HG03095 (cell line): ENCODE results near the gene AXIN1.

Source experiments
- ATAC-seq: cut with Tn5 transposase; IDR thresholded peaks from one replicate; pipeline ENCODE4 v1.9.1; 2021; ENCODE audit warnings: moderate library complexity; ENCODE audit not compliant: unreplicated experiment

AXIN1 gene

DNA sequence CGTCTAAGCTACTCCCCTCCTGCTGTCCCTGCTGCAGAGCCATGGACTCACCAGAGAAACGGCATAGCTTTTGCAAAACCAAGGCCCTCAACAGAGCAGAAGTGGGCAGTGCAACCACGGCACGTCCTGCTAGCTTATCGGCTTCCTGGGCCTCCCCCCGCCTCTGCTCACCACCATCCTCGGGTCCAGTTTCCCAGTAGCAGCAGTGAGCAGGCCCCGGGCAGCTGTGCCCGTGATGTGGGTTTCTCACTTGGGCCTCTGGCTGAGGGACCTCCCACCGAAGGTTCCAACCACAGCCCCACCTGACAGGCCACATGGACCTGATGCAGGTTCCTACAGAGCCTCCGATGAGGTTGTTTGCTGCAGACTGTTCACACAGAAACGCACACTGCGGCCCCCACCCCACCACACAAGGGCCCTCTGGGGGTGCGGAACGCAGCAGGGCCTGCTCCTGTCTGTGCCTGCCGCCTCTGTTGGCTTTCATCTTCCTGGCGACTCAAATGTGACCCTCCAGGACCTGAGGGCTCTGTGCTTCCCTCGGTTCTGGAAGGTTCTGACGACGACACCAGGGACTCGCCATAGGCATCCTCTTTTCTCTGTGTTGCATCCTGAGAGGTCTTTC lies 44.7 kb downstream of the AXIN1 start:
- no peak for ATAC-seq

DNA sequence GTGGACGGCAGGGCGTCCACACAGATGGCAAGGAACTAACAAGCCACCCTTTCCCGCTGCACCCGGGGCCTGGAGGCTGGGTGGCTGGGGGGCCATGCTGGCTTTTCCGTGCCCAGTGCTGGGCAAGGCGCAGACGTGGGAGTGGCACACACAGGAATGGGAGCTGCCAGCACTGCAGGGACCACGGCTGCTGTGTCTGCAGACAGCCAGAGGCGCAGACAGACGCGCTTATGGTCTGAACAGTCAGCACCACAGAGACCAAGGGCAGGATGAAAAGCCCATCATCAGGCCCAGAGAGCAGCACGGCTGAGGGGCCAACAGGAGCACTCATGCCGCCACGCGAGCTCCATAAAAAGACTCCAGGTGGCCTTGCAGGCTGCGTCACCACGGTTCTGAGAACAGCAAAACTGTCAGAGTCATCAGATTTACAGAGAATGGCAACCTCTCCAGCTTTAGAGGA lies 45.6 kb downstream of the AXIN1 start:
- ATAC-seq = no peak

DNA sequence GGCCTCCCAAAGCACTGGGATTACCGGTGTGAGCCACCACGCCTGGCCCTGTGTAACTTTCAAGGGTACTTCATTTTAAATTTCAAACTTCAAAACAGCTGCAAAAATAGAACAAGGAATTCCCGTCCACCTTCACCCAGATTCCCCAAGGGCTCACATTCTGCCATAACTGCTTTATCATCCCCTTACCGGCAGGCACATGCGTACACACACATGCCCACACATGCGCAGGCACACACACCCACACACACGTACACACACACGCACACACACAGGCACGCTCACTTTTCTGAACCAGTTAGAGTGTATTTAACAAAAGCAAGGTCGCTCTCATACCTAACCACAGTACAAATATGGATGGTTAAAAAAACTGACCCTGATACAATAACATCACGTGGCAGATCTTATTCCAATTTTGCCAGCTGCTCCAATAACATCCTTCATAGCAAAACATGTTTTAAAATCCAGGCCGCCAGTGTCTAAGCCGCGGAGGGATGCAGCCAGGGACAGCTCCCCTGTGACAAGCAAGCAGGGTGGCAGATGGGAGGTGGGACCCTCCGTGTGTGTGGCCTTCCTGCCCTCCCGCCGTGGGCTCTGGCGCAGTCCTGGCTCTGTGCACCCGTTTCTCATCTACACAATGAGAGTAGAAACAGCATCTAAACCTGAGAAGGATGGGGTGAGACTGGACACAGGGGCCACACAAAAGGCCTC lies 46.5 kb downstream of the AXIN1 start:
- no peak for ATAC-seq

DNA sequence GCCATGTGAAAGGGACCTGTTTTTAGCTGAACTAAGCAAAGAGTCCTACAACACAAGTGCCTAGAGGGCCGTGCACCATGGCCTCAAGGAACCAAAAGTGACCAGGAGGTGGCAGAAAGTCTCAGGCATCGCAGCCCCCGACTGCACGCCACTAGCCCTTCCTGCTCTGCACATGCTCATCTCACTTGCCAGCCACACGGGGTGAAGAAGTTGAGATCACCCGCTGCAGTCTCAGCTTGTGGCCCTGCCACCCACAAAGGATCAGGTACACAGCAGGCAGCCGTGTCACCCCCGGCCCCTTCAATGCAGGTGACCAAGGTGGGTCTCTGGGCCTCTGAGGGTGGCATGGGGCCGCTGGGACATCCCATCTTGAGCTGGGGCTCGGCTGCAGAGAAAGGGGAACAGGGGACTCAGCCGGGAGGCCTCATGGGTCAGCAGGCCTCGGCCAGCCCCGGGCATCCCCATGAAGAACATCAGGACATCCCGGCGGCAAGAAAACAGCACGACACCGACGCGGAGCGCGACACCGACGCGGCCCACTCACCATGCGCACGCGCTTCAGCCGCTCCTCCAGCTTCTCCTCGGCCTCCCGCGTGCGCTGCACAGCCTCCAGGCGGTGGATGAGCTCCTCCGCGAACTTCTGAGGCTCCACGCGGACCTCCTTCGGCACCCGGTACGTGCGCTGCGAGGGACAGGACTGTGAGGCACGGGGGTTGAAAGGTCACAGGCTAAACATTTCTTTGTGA lies 48.6 kb downstream of the AXIN1 start:
- ATAC-seq = no peak

DNA sequence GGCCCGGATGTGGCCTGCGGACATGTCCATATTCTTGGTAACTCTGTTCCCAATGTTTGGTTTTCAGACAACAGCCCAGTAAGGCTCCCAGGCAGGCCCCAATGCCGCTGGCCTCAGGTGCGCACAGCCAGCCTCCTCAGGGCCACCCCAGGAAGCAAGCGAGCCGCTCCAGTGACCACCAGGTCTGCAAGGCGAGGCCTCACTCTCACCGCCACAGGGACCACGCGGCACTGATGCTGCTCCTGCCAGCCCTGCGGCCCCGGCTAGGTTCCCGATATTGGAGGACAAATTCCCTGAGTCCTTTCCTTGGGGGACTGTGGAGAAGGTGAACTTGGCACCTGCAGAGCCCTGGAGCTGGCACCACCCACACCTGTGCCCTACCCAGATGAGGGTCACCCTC lies 50.6 kb downstream of the AXIN1 start:
- no peak for ATAC-seq

DNA sequence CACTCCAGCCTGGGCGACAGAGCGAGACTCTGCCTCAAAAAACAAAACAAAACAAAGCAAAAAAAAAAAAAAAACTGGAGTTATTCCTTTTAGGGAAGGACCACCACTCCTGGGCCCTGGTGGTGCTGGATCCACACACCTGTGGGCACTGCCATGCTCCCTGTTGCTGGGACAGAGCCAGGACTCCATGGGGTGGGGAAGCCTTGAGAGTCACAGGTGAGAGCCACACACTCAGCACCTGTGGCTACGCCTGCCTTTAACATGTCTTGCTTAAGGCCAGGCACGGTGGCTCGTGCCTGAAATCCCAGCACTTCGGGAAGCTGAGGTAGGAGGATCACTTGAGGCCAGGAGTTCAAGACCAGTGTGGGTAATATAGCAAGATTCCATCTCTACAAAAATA lies 51.3 kb downstream of the AXIN1 start:
- ATAC-seq = no peak

DNA sequence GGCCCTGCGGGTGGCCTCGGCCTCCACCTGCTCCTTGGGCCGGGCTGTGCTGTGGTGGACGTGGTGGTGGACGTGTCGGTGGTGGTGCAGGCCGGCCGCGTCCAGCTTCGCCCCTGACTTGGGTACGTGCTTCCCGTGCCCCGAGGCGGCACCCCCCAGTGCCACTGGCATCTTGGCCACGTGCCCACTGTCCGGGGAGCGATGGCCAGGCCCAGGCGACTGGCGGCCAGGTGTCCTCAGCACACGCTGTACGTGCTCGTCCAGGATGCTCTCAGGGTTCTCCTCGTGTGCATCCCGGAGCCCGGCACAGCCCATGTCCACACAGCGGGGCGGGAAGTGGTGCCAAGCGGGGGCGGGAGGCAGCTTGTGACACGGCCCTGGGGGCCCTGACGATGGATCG lies 54.7 kb downstream of the AXIN1 start:
- ATAC-seq = no peak

DNA sequence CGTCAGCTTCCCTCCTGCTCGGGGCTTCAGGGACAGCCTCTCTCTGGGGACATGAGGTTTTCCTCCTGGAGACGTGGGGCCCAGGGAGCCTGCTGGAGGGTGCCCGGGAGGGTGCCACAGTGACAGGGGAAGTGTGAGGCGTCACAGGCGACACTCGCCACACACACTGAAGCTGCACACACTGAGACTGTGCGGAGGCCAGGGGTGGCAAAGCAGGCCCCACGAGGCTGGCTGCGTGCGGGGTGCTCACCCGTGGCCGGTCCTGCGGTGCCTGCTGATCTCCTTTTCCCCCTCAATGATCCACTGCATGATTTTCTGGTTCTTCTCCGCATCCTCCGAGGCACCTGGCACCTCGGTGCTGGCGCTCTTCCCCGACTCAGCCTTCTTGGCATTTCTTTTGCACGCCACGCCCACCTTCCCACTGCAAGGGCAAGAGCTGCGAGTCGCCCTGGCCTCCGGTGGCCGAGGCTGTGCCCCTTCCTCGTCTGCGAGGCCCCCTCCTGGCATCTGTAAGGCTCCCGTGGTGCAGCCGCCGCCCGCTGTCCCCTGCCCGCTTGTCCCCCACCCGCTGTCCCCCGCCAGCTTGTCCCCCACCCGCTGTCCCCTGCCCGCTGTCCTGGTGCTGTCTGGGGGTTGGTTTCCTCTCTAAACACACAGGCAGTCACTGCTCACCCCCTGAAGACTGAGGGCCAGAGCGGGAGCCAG lies 55.6 kb downstream of the AXIN1 start:
- no peak for ATAC-seq

DNA sequence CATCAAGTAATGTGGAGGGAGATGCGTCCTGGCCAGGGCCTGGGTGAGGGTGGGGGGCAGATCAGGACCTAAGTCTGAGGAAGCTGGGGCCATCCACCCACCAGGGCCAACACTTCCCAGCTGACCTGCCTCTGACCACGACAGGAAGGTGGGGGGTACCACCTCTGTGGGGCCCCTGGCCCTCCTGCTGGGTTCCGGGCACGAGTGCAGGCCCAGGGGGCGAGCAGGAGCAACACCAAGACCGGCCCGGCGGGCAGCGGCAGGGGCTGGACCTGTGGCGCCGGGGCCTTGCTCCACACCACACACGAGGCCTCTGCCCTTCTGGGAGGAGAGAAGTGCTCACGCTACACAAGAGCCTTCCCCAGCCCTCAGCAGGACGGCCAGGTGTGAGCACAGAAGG lies 56.2 kb downstream of the AXIN1 start:
- ATAC-seq = no peak

DNA sequence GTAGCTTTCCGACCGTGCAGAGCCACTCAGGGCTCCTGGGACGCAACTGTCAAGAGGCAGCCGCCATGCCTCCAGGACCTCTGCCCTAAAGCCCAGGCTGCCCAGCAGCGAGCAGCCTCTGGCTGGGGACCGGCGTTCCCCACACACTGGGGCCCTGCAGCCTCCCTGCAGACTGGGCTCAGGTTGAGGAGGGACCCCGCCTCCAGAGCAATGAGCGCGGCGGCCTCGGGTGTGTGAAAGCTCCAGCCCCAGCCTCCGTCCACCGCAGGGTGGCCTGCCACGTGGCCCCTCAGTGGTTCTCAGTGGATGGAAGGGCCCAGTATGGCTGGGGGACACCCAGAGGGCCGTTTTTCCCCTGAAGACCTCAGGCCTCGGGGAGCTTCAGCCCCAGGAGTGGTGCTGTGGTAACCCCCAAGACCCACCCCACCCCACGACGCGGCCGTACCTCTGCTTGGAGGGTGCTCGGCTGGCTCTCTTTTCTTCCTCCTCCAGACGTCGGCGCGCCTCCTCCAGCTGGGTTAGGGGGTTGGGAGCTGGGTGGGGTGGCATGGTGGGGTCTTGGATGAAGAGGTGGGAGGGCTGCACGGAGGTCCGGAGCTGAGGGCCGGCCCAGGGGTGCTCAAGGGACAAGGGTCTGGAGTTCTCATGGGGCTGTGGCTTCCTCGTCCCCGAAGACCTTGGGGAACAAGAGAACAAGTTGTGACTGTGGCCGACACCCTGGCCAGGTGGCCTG lies 59.3 kb downstream of the AXIN1 start:
- no peak for ATAC-seq

DNA sequence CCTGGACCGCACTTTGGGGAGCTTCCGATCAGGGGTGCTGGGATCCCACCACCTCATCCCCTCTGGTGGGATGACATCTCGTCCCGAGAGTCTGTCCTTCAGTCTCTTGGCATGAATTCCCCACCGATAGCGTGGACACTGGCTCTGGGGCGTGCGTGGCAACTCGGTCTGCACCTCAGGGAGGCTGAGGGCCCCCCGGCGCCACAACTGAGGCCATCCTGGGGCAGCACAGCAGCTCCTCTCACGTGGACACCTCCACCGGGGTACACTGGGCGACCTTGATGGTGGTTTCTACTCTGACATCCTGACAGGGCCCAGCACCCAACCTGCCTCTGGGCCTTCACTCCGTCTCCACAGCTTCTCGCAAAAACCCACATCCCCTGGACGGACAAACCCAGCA lies 61.0 kb downstream of the AXIN1 start:
- no peak for ATAC-seq

DNA sequence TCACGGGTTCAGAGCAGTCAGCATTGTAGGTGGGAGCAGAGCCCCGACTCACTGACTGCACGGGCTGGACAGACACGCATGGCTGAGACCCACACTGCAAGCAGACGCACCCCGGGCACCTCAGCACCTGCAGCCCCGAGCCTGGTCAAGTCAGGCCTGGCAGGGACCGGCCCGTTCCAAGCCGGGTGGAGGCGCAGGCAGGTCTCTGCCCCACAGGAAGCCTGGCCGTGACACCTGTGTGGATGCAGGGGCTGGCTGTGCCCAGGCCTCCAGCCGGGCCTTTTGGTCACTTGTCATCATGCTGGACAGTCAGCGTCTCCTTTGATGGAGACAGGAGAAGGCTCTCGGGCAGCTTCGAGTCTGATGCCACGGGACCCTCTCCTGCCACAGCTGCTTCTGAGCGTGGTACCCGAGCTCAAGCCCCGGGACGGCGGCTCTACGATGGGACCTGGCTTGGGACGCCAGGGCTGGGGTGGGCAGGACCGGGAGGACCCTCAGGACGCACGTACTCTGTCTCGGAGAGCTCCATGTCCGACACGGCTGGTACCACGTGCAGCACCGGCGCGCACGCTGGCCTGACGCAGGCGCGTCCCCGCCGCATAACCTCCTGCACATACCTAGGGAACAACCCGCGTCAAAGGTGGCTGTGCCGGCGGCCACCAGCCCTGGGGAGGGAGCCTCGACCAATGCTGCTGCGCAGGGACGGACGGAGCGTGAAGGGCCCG lies 61.7 kb downstream of the AXIN1 start:
- no peak for ATAC-seq

DNA sequence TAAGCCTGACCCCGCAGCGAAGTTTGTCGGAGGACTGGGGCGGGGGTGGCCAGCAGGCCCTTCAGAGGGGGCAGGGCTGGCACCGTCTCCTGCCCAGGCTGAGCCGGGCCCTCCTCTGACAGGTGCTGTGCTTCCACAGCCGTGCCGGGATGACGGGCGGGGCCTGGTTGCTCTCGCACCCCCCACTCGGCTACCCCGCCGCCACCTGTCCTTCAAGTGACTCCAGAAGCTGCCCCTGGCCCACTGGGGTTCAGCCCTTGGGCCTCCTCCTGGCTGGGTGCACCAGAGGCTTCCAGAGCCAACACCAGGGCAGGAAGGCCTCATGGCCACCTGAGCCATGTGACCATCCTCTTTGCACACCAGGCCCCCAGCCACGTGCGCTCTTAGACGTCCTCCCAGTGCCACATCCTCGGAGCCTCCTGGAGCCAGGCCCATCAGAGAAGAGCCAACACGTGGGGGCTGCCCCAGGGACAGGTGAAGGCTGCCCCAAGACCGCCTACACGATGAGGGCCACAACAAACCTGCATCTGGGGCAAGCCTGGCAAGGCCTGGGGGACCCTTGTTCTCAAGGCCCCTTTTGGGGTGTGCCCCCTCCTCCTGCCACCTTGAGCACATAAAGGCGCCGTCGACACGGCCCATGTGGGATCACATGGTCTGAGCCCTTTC lies 62.4 kb downstream of the AXIN1 start:
- ATAC-seq = no peak

DNA sequence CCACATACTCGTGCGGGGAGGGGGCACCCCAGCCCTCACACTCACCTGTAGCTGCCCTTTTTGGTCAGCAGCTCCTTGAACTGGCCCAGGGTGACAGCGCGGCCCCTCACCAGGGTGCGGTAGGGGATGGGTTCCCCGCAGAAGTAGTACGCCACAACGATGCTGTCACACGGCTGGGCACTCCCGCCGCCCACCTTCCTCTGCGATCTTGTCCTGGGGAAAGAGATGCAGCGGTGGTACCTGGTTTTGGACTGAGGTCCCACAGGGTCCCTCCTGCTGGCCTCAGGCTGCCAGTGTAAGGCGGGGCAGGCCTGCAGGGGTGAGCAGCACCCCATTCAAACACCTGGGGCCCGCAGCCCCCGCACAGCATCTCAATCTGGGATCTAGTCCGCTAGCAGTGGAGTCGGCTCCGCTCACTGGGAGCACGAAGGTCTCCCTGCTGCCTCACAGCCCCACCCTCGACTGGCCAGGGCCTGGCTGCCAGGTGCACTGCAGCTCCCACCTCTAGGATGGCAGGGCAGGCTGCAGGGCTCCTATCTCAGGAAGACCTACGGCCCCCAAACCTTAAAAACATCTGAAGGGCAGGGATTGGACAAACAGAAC lies 63.0 kb downstream of the AXIN1 start:
- no peak for ATAC-seq

DNA sequence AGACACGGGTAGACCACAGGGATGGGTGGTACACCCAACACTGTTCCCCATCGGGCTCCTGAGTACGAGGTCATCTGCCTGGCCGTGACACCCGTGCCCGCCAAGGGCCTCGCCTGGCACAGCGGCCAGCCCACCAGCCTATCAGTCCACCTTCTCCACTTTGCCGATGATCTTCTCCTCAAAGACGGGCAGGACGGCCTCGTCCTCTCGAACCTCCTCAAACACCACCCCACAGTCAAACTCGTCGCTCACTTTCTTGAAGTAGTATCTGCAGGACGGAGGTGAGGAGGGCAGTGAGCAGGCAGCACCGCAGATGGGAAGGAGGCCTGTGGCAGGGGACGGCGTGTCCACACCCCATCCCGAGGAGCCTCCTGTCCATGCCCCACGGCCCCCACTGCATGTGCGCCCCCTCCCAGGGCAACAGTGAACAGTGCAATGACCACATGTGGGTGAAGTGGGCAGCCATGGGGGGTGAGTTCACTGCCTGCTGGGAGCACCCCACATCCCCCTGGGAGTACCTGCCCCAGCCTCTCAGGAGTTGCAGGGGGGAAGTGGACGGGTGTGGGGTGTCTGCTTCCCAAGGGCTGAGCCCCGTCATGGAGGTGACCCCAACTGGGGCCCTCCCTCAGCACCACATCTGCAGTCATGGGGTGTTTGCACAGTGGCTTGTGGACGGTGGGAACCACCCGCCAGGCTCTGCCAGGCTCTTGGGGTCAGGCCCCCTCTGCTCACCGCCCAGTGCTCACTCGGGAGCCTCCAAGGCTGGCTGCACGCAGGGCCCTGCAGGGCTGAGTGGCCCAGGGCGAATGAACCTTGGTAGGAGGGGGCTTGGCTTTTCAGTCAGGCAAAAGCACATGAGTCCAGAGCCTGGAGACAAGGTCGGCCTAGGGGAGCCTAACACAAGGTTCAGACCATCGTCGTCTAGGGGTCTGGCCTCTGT lies 64.3 kb downstream of the AXIN1 start:
- ATAC-seq = no peak

DNA sequence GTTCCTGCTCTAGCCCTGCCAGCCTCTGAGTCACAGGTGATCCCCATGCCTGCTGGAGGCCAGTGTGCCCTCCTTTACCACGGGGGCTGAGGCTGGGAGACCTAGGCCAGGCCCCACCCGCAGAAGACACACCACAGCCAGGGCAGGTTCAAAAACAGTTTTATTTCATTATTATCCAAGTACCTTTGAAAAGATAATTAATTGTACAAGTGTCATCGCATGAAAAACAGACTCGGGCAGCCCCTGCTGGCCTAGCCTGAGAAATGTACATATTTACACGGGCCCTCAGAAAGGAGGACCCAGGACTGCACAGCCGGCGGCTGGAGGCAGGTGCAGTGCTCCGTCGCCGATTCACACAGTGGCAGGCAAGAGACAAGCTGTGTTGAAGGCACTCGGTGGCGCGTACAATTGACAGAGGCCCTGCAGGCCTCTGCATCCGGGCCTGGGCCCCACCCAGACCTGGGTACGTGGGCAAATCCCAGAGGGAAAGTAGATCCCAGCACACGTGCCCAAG lies 65.2 kb downstream of the AXIN1 start:
- ATAC-seq = no peak

DNA sequence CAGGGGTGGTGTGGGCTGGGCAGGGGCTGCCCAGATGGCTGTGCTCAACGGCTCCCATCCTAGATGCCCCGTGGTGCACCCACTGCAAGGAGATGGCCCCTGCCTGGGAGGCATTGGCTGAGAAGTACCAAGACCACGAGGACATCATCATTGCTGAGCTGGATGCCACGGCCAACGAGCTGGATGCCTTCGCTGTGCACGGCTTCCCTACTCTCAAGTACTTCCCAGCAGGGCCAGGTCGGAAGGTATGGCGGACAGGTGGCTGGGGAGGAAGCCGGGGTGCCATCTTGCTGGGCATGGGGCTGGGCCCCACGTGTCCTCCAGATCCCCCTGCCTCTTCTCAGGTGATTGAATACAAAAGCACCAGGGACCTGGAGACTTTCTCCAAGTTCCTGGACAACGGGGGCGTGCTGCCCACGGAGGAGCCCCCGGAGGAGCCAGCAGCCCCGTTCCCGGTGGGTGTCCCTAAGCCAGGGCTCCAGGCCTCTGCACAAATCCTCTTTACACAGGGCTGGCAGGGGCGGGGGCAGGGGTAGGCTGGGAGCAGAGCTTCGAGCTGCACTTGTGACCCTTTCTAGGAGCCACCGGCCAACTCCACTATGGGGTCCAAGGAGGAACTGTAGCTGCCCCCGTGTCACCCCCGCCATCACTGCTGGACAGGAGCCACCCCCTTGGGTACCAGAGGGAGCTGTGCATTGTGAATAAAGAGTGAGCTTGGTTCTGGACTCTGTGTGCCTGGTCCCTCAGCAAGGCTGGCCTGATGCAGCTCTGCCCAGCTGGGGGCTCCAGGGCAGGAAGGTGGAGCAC lies 65.8 kb downstream of the AXIN1 start:
- no peak for ATAC-seq
